ENCODE data around the gene FBXO31.
A peak's percentile ranks its signal among the peaks of the same experiment; 100 is the strongest.

FBXO31 gene

GRCh38 chr16:87351320-87351698 lies 32.3 kb downstream of the FBXO31 start:
- Histone ChIP-seq H3K9ac (ENCODE audit: low read depth, low read length) (no peak overlapping the region), H3K4me3 (ENCODE audit: low read length) (no peak overlapping the region), H3K36me3 (ENCODE audit: insufficient read depth, low read length) (peaks cover 8% of the 10 kb centered on the region), H3K4me1 (ENCODE audit: control insufficient read depth, insufficient read depth, low read length) (peaks cover 15% of the 10 kb centered on the region), H3K27me3 (ENCODE audit: control insufficient read depth, insufficient read depth, low read length) (no peaks in the 10 kb centered on the region), H3K4me2 (ENCODE audit: low read length) (peak overlapping the region; percentile 69), H3K9me3 (replicated peaks; ENCODE audit: low read length) (no peaks in the 10 kb centered on the region)

GRCh38 chr16:87350681-87351319 lies 32.8 kb downstream of the FBXO31 start:
- Histone ChIP-seq H3K9me3 (replicated peaks; ENCODE audit: low read length) (no peaks in the 10 kb centered on the region), H3K4me3 (ENCODE audit: low read length) (peak overlapping the region; percentile 22), H3K9ac (ENCODE audit: low read depth, low read length) (no peak overlapping the region), H3K27me3 (ENCODE audit: control insufficient read depth, insufficient read depth, low read length) (no peaks in the 10 kb centered on the region), H3K4me2 (ENCODE audit: low read length) (peak overlapping the region; percentile 69), H3K36me3 (ENCODE audit: insufficient read depth, low read length) (peaks cover 6% of the 10 kb centered on the region), H3K4me1 (ENCODE audit: control insufficient read depth, insufficient read depth, low read length) (peaks cover 15% of the 10 kb centered on the region)

DNA sequence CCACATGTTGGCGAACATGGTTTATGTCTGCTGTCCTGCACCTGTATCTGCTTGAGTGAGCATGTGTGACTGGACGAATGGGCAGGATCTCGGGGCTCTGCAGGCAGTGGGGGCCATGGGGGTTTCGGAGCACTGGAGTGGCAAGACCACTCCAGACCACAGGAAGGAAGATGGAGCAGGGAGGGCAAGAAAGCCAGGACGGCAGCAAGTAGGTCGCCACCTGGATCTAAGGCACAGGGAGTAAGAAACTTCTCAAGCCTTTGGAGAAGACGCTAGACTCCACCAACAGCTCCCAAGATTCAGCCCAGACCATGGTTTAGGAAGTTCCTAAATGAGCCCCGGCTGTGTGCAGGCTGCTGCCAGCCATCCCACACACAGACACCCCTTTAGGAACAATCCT lies 33.5 kb downstream of the FBXO31 start:
- peaks cover 10% of the 10 kb centered on the region for H3K36me3 ChIP-seq (ENCODE audit: insufficient read depth, low read length)
- H3K4me2 ChIP-seq (ENCODE audit: low read length): no peak overlapping the region
- H3K9ac ChIP-seq (ENCODE audit: low read depth, low read length): no peak overlapping the region
- H3K4me1 ChIP-seq (ENCODE audit: control insufficient read depth, insufficient read depth, low read length): peaks cover 15% of the 10 kb centered on the region
- no peaks in the 10 kb centered on the region for H3K9me3 ChIP-seq (replicated peaks; ENCODE audit: low read length)
- H3K27me3 ChIP-seq (ENCODE audit: control insufficient read depth, insufficient read depth, low read length): no peaks in the 10 kb centered on the region
- H3K4me3 ChIP-seq (ENCODE audit: low read length): no peak overlapping the region

DNA sequence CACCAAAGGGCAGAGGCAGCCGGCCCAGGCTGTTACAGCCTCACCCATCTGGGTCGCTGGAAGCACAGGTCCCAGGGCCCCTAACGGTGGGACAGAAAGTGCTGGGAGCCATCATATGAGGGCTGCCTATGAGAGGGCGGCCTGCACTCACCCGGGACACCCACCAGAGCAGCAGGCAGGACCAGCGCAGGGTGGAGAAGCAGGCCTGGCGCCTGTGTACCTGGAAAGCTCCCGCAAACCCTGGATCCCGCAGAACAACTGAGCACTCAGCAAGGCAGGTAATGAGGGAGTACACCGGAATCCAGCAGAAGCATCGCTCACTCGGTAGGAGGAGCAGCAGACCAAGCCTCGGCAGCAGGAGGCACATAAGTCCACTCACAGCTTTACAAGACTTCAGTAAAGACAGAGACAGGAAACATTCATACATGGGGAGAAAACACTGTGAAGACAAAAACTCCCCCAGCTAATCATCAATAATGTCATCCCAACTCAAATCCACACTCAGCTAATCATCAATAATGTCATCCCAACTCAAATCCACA lies 34.9 kb downstream of the FBXO31 start:
- Histone ChIP-seq H3K4me1 (ENCODE audit: control insufficient read depth, insufficient read depth, low read length) (peaks cover 15% of the 10 kb centered on the region), H3K4me2 (ENCODE audit: low read length) (no peak overlapping the region), H3K4me3 (ENCODE audit: low read length) (no peak overlapping the region), H3K9ac (ENCODE audit: low read depth, low read length) (no peak overlapping the region), H3K36me3 (ENCODE audit: insufficient read depth, low read length) (peaks cover 13% of the 10 kb centered on the region), H3K27me3 (ENCODE audit: control insufficient read depth, insufficient read depth, low read length) (no peaks in the 10 kb centered on the region), H3K9me3 (replicated peaks; ENCODE audit: low read length) (no peaks in the 10 kb centered on the region)

- peaks cover 19% of the 10 kb centered on the region for H3K36me3 ChIP-seq (ENCODE audit: insufficient read depth, low read length)
- H3K27me3 ChIP-seq (ENCODE audit: control insufficient read depth, insufficient read depth, low read length): no peaks in the 10 kb centered on the region
- H3K4me2 ChIP-seq (ENCODE audit: low read length): no peak overlapping the region
- no peak overlapping the region for H3K4me3 ChIP-seq (ENCODE audit: low read length)
- no peak overlapping the region for H3K9ac ChIP-seq (ENCODE audit: low read depth, low read length)
- no peaks in the 10 kb centered on the region for H3K9me3 ChIP-seq (replicated peaks; ENCODE audit: low read length)
- peaks cover 15% of the 10 kb centered on the region for H3K4me1 ChIP-seq (ENCODE audit: control insufficient read depth, insufficient read depth, low read length)
These were observed 35.5 kb downstream of the FBXO31 start for GRCh38 chr16:87347932-87348615.

DNA sequence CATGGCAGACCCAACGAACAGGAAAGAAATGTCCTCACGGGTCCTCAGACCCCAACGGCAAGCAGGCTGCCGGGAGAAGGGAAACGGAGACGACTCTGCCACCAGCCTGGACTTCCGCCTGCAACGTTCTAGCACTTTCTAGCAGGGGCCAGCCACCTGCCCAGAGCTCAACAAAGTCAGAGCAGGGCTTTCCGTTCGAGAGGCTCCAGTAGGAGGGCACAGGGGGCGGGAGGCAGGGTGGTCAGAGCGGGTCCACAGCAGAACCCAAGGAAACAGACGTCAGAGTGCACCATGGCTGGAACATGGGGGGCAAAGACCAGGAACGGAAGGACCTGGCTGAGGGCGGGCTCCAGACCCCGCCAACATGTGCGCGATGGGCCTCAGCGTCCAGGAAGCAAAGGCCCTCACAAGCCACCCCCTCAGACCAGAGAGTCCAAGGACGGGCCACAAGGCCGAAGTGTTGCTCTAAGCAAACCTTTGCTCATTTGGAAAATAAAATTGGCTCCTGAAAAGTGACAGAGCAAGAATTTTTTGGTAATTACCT lies 37.0 kb downstream of the FBXO31 start:
- Histone ChIP-seq H3K4me3 (ENCODE audit: low read length) (no peak overlapping the region), H3K9ac (ENCODE audit: low read depth, low read length) (no peak overlapping the region), H3K27me3 (ENCODE audit: control insufficient read depth, insufficient read depth, low read length) (no peaks in the 10 kb centered on the region), H3K4me2 (ENCODE audit: low read length) (no peak overlapping the region), H3K36me3 (ENCODE audit: insufficient read depth, low read length) (peaks cover 33% of the 10 kb centered on the region), H3K4me1 (ENCODE audit: control insufficient read depth, insufficient read depth, low read length) (peaks cover 12% of the 10 kb centered on the region), H3K9me3 (replicated peaks; ENCODE audit: low read length) (no peaks in the 10 kb centered on the region)

DNA sequence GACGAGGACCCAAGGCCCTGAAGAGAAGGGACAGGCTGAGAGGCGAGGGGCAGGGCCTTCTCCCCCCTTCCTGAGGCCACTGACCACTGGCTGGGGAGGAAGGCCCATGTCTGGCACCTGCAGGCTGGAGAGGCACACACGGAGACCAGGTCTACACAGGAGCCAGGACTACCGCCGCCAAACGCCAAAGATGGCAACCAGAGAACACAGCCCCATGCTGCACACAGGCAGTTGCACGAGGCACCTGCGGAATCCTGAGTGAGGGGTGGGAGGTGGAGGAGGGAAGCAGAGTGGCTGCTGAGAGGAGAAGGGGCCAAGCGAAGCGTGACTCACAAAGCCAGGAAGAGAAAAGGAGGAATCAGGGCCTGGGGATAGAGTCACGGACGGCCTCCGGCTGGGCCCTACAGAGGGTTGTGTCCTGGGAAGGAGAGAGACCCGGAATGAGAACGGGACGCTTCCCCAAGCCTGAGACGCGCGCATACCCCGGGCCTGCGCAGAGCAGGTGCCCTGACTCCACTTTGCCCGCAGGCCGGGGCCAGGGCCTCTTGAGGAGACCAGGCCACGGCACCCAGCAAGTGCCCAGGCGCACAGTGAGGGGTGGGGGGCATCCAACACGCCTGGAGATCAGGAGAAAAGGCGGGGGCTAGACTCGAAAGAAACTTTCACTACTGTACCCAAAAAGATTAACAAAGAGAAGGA lies 37.7 kb downstream of the FBXO31 start:
- Histone ChIP-seq H3K27me3 (ENCODE audit: control insufficient read depth, insufficient read depth, low read length) (no peaks in the 10 kb centered on the region), H3K36me3 (ENCODE audit: insufficient read depth, low read length) (peaks cover 33% of the 10 kb centered on the region), H3K4me3 (ENCODE audit: low read length) (no peak overlapping the region), H3K9me3 (replicated peaks; ENCODE audit: low read length) (no peaks in the 10 kb centered on the region), H3K4me1 (ENCODE audit: control insufficient read depth, insufficient read depth, low read length) (peaks cover 6% of the 10 kb centered on the region), H3K4me2 (ENCODE audit: low read length) (no peak overlapping the region), H3K9ac (ENCODE audit: low read depth, low read length) (no peak overlapping the region)

GRCh38 chr16:87344931-87345631 lies 38.5 kb downstream of the FBXO31 start:
- Histone ChIP-seq H3K27me3 (ENCODE audit: control insufficient read depth, insufficient read depth, low read length) (no peaks in the 10 kb centered on the region), H3K4me1 (ENCODE audit: control insufficient read depth, insufficient read depth, low read length) (no peaks in the 10 kb centered on the region), H3K36me3 (ENCODE audit: insufficient read depth, low read length) (peaks cover 33% of the 10 kb centered on the region), H3K9ac (ENCODE audit: low read depth, low read length) (no peak overlapping the region), H3K9me3 (replicated peaks; ENCODE audit: low read length) (no peaks in the 10 kb centered on the region), H3K4me3 (ENCODE audit: low read length) (no peak overlapping the region), H3K4me2 (ENCODE audit: low read length) (no peak overlapping the region)

- no peak overlapping the region for H3K4me3 ChIP-seq (ENCODE audit: low read length)
- no peaks in the 10 kb centered on the region for H3K4me1 ChIP-seq (ENCODE audit: control insufficient read depth, insufficient read depth, low read length)
- H3K27me3 ChIP-seq (ENCODE audit: control insufficient read depth, insufficient read depth, low read length): no peaks in the 10 kb centered on the region
- no peaks in the 10 kb centered on the region for H3K9me3 ChIP-seq (replicated peaks; ENCODE audit: low read length)
- peaks cover 36% of the 10 kb centered on the region for H3K36me3 ChIP-seq (ENCODE audit: insufficient read depth, low read length)
- no peak overlapping the region for H3K9ac ChIP-seq (ENCODE audit: low read depth, low read length)
- no peak overlapping the region for H3K4me2 ChIP-seq (ENCODE audit: low read length)
These were observed 39.2 kb downstream of the FBXO31 start for GRCh38 chr16:87344165-87344930.

DNA sequence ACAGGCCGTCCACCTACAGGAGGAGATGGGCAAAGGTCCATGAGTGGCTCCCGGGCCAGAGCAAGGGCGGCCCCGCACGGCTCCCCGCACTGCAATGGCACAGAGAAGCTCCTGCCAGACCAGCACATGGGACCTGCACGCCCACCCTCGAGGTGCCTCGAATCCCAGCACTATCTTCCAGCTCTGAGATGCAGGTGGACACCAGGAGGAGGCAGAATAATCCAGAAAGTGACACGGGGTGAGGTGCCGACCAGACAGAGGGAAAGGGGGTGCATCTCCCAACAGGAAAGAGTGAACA lies 39.9 kb downstream of the FBXO31 start:
- Histone ChIP-seq H3K9me3 (replicated peaks; ENCODE audit: low read length) (no peaks in the 10 kb centered on the region), H3K9ac (ENCODE audit: low read depth, low read length) (no peak overlapping the region), H3K27me3 (ENCODE audit: control insufficient read depth, insufficient read depth, low read length) (no peaks in the 10 kb centered on the region), H3K4me1 (ENCODE audit: control insufficient read depth, insufficient read depth, low read length) (no peaks in the 10 kb centered on the region), H3K4me2 (ENCODE audit: low read length) (no peak overlapping the region), H3K36me3 (ENCODE audit: insufficient read depth, low read length) (peaks cover 42% of the 10 kb centered on the region), H3K4me3 (ENCODE audit: low read length) (no peak overlapping the region)
